ENCODE data around the gene EFCAB12.
"Not testable (repeated sequence)": the region's sequence is repeated elsewhere in the genome, so short reads cannot be mapped to it uniquely, and the experiment has no call there.

EFCAB12 gene

GRCh38 chr3:129418041-129418973 lies 10.1 kb downstream of the EFCAB12 start:
- DNase-seq = no peak

GRCh38 chr3:129417326-129417725 lies 11.1 kb downstream of the EFCAB12 start:
- DNase-seq = no peak

- no peak for DNase-seq
Observed at GRCh38 chr3:129416415-129416814, 12.0 kb downstream of the EFCAB12 start.

DNA sequence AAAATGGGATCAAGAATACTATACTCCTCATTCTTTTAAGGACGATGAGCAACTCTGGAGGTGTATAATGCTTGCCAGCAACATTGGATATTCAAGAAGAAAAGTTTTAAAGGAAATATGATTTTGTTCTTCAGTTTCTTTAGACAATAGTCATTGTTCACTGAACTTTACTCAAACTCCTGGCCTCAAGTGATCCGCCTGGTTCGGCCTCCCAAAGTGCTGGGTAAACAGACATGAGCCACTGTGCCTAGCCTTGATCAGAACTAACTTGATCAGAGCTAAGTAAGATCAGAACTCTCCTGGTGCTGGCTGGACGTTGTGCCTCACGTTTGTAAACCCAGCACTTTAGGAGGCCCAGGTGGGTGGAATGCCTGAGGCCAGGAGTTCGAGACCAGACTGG lies 12.6 kb downstream of the EFCAB12 start:
- DNase-seq = no peak

GRCh38 chr3:129415378-129415777 lies 13.1 kb downstream of the EFCAB12 start:
- DNase-seq = no peak

DNA sequence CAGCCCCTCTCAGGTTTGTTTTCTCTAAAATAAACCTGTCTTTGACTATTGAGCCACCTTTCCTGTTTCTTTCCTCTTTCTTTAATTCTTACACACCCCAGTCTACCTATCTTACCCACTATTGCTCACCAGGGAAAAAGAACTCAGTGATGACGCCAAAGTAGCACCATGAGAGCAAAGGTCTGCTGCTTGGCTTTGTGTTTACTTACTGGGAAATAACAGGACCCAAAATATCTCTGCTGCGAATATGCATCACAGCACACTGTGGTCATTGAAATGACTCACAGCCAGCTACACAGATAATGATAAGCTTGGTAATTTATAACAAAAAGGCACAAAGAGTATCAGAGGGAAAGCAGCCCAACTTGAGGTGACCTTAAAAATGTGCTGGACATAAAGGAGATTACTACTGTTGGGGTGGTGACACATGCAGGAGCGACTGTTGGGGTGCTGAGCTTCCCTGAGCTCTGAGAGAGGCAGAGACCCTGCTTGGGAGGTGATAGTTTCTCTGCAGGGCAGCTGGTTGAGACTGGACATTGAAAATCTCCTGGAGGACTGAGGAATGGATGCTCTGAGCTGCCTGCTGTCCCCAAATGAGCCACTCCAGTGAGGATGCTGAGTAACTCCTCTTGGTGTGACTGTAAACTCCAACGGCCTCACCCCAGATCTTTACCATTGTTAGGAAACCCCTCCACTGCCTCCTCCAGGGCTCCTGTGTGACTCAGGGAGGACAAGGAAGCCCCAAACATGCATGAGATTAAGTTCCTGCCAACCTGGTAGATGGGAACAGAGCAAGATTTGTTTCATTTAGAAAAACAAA lies 14.5 kb downstream of the EFCAB12 start:
- DNase-seq = no peak

DNA sequence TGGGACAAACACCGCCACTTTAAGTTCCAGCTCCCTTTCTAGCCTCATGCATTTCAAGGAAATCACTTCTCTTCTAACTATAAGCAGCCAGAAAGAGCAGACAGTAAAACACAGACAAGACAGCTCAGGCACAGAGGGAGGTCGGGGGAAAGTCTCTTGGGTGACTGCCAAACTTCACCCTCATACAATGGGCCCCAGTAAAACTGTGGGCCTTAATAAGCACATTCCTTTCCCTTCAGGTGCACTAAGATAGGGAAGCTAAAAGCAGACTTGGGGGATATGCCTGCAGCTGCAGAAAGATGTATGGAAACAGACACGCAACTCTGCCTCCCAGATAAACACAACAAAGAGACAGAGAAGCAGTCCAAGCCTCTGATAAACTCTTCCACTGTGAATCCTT lies 15.2 kb downstream of the EFCAB12 start:
- not testable (repeated sequence) for DNase-seq

DNA sequence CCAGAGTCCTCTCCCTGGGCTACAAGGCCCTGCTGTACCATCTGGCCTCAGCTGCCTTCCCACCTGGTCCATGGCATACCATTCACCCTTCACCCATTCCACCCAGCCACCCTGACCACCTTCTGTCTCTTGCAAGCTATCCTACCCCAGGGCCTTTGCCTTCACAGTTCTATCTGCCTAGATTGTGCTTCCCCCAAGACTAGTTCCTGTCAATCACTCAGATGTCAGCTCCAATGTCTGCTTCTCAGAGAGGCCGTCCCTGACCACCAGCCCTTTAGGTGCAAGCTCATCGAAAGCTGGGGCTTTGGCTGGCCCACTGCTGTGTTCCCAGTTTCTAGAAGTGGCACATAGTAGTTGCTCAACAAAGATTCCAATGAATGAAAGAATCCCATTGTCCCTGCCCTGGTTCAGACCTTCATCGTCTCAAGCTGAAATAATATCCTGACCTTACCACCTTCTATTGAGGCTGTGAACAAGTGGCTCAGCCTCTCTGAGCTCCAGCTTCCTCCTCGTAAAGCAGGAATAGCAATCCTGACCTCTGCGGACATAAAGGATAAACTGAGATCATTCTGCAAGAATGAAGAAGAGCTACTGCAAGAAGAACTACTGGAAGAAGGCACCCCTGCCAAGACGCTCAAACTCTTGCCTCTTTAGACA lies 15.8 kb downstream of the EFCAB12 start:
- no peak for DNase-seq

GRCh38 chr3:129410971-129411370 lies 17.5 kb downstream of the EFCAB12 start:
- no peak for DNase-seq

- DNase-seq = no peak
Observed at GRCh38 chr3:129409541-129409940, 18.9 kb downstream of the EFCAB12 start.

- no peak for DNase-seq
Observed at GRCh38 chr3:129404610-129405009, 23.8 kb downstream of the EFCAB12 start.

DNA sequence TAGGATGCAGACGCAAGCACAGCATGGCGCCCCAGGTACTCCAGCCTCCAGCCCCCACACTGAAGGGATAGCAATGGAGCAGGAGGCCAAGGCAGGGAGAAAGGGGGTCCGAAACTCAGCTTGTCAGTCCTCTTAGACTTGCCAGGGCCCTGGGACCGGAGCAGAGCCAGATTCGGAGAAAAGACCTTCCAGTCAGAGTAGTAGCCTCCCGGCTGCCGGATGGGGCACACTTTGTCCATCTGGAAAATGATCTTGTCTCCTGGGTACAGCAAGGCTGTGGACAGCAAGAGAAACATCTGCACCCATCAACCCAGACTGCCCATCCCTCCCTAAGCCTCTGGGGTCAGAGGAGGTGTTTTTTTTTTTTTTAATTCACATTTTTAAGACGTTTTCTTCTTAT lies 24.3 kb downstream of the EFCAB12 start:
- DNase-seq = no peak

GRCh38 chr3:129403450-129403849 lies 25.0 kb downstream of the EFCAB12 start:
- no peak for DNase-seq

DNA sequence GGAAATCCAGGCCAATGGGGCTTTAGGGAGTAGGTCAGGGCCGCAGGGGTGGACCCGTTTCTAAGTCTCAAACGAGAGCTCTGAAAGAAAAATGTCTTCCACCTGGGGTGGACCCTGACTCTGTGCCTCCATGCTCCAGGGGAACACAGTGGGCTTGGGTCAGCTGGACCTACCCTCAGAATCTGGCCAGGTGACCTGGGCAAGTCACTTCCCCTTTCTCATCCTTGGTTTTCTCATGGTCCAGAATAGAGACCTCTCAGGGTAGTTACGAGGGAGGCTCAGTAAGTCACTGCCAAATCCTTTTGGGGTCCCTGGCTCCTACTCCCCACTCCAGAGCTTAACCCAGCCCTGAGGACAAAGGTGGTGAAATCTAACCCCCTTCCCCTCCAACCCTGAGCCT lies 25.8 kb downstream of the EFCAB12 start:
- no peak for DNase-seq

DNA sequence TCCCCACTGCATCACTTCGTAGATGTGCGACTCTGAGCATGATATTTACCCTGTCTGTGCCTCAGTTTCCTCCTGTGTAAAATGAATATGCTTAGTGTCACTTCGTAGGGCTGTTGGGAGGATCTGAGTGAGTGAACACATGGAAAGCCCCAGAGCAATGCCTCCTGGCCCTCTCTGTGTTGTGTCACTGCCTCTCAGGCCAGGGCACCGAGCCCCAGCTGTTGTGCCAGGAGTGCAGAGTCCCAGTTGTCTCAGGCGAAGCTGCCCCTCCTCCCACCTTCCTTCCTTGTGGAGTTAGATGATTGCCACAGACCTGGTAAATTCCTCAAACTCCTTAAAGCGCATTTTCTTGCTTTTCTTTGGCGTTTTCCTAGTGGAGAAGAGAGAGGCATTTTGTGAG lies 26.2 kb downstream of the EFCAB12 start:
- no peak for DNase-seq

- DNase-seq = no peak
Observed at GRCh38 chr3:129399895-129400357, 28.5 kb downstream of the EFCAB12 start.

DNA sequence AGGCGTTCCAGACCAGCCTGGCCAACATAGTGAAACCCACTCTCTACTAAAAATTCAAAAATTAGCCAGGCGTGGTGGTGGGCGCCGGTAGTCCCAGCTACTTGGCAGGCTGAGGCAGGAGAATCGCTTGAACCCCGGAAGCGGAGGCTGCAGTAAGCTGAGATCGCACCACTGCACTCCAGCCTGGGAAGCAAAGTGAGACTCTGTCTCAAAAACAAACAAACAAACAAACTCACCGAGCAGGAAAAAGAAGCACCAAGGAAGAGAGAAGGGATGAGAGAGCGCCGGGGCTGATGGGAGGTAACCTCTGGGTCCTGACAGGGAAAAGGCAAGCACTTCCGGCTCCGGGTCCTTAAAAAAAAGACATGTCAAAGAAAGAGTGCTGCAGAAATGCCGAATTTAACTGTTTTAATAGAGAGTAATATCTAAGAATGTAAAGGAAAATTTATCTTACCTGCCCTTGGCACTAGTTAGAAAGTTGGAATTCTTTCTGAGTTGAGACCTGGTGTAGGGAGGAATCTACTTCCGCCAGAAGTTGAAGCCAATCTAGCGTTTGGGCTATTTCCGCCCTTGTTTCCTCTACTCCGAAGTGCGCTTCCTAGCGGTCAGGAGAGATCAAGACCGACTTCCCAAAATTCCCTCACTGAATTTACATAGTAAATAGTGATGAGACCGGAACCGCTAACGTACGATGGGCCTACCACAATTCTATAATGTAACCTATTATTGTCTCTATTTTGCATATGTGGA lies 29.1 kb downstream of the EFCAB12 start:
- DNase-seq = peak; percentile 92

DNA sequence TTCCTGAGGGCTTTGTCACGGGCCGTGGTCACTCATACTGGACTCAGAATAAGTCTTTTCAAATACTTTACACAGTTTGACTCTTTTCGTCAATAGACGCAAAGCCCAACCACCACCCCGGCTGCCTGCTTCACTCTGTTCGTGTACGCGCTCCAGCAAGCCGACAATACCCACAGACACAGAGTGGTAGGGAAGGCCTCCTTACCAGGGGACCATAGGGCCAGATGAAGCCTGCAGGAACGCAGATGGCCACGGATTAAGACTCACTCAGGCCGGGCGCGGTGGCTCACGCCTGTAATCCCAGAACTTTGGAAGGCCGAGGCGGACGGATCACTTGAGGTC lies 29.7 kb downstream of the EFCAB12 start:
- no peak for DNase-seq

- DNase-seq = not testable (repeated sequence)
Observed at GRCh38 chr3:129393760-129394564, 34.5 kb downstream of the EFCAB12 start.

DNA sequence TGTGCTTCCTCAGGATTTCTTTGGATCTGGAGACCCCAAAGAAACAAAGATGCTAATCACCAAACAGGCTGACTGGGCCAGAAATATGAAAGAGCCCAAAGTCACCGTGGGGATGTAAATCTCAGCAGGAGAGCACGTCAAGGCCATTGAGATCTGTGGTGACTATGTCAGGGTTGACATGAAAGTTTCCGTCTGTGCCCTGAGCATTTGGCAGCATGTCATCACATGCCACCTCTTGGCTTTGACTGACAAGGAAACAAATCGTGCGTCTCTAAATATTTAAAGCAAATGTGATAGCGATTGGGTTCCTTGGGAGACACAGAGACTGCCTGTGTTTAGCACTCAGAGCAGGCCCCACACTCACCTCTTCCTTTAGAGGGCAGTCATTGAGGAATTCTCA lies 35.2 kb downstream of the EFCAB12 start:
- DNase-seq = no peak

DNA sequence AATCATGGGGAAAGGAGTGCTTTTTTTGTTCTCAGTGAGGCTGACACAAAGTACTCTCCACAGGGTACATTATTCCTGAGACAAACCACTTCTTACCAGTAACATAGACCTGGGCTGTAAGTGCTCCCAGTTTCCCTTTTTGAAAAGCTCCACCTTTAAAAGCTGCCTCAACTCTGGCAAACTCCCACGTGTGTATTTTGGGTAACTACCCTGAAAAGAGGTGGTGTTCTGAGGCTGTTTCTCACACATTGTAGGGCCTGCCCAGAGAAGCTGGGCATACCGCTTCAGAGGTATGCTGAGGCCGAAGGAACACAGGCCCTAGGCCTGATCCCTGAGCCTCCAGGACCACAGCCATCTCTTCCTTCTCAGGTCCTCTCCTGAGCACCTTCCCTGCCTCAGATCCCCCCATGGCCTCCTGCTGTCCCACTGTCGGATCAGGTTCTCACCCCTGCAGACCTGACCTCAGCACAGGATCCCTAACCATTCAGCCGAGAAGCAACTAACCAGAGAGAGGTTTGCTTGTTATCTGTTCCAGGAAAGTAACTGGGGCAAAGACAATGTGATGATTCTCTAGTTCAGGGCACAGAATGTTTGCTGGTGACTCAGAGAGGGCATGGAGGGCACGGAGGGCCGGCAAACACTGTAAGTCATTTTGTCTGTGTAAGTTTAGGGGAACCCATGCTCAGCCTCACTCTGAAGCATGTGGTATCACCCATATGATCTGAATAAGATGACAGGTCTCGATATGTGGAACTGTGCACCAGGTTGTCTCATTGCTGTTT lies 36.1 kb downstream of the EFCAB12 start:
- DNase-seq = not testable (repeated sequence)
